ENCODE results near the gene LRRC1.

DNA sequence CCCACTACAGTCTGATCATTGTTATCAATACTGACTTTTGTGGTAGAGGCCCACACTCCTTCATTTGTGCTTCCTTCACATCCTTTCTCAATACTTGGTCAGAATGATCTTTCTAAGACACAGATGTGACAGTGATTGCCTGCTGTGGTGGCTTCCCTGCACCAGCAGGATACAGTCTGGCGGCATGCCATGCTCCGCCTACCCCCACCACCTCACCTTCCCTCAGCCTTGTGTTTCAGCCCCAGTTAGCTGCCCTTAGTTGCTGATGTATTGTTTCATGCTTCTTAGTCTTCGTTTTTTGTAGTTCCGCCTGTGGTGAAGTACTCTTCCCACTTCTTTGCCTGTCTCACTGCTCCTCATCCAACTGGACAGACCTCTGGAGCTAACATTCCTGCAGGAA lies 10.9 kb downstream of the LRRC1 start:
- TF ChIP-seq, protein P1, sequence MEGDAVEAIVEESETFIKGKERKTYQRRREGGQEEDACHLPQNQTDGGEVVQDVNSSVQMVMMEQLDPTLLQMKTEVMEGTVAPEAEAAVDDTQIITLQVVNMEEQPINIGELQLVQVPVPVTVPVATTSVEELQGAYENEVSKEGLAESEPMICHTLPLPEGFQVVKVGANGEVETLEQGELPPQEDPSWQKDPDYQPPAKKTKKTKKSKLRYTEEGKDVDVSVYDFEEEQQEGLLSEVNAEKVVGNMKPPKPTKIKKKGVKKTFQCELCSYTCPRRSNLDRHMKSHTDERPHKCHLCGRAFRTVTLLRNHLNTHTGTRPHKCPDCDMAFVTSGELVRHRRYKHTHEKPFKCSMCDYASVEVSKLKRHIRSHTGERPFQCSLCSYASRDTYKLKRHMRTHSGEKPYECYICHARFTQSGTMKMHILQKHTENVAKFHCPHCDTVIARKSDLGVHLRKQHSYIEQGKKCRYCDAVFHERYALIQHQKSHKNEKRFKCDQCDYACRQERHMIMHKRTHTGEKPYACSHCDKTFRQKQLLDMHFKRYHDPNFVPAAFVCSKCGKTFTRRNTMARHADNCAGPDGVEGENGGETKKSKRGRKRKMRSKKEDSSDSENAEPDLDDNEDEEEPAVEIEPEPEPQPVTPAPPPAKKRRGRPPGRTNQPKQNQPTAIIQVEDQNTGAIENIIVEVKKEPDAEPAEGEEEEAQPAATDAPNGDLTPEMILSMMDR (IDR thresholded peaks at IDR 0.05): no peak
- no peak for TF ChIP-seq POLR2A (IDR thresholded peaks at IDR 0.05)
